Erythroblast (primary cell): Measurements from ENCODE around the gene FMN1.

Experiments
- GATA1 ChIP-seq: IDR thresholded peaks from 2 replicates; pipeline ENCODE4 v1.6.1; 2011; ENCODE audit warnings: low read depth, mild to moderate bottlenecking, control low read depth, low read length, moderate library complexity
- POLR2A ChIP-seq: IDR thresholded peaks from 2 replicates; pipeline ENCODE4 v1.6.1; 2011; ENCODE audit warnings: mild to moderate bottlenecking, low read length

DNA sequence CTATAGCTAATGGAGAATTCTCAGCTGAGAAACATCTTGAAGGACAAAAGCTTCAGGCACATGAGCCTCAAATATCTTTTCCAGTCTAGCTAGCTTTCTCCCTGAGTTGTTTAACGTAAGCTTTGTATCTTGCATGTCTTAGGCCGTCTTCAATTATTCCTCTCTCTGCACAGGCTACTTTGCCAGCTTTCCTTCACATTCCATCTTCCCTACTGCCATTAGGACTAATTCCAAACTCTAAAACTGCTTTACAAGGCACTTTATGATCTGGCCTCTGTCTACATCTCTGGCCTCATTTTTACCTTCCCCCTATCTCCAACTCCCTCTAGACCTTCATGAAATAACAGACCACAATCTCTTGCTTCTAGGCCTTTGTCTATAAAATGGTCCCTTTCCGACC, 305.3 kb downstream of the FMN1 start:
- no peak for TF ChIP-seq POLR2A
- no peak for TF ChIP-seq GATA1
